Ascending aorta (tissue), 2 donors: ENCODE measurements around the gene PXK. TPM values are rescaled to one million over a fixed set of nuclear protein-coding genes. Genes with fewer than 3 reads are reported as not detected.

Experiments used
- DNase-seq, 2 donors: peaks; one replicate each; pipeline ENCODE4 v3.0.0-alpha.2; 2019; ENCODE audit warnings: low spot score in 2 of 2
- H3K27ac ChIP-seq, 2 donors: fragments of 200-600 bp; sonication (generic); one replicate each; pipeline ENCODE4 v1.5.1; 2016 to 2017; ENCODE audit warnings: mild to moderate bottlenecking in 1 of 2
- H3K27me3 ChIP-seq: fragments of 200-600 bp; sonication (generic); one replicate; pipeline ENCODE4 v1.5.1; 2017
- H3K36me3 ChIP-seq, 2 donors: fragments of 200-600 bp; sonication (generic); one replicate each; pipeline ENCODE4 v1.5.1; 2016
- H3K4me1 ChIP-seq, 2 donors: fragments of 200-600 bp; sonication (generic); one replicate each; pipeline ENCODE4 v1.5.1; 2016 to 2017; ENCODE audit warnings: mild to moderate bottlenecking in 1 of 2
- H3K4me3 ChIP-seq, 2 donors: fragments of 200-600 bp; sonication (generic); one replicate each; pipeline ENCODE4 v1.5.1; 2016 to 2017; ENCODE audit warnings: mild to moderate bottlenecking in 1 of 2
- H3K9me3 ChIP-seq, 2 donors: fragments of 200-600 bp; sonication (generic); one replicate each; pipeline ENCODE4 v1.5.1; 2016
- intact Hi-C: fragments of 100-400 bp; cut with DNase I; formaldehyde crosslinking; loops from one replicate; pipeline ENCODE4 v1.15.1; 2023
- total RNA-seq: library from RNA; depleted of rRNA; stranded (reverse); fragments of >200 nt; gene quantifications from one replicate; pipeline ENCODE4 v1.1.0, GENCODE V29; 2016
- TF ChIP-seq, protein P1 (sequence below), 3 experiments: fragments of 200-600 bp in 2 of 3; fragments of 450-650 bp in 1 of 3; sonication (generic) in 2 of 3; IDR thresholded peaks; one replicate each; pipeline ENCODE4 v1.5.1; 2016 to 2019; ENCODE audit warnings: antibody characterized with exemption in 3 of 3, mild to moderate bottlenecking in 1 of 3, moderate library complexity in 1 of 3

PXK gene
- total RNA-seq, 1 donor from 2014 or later: 14.8 TPM

DNA sequence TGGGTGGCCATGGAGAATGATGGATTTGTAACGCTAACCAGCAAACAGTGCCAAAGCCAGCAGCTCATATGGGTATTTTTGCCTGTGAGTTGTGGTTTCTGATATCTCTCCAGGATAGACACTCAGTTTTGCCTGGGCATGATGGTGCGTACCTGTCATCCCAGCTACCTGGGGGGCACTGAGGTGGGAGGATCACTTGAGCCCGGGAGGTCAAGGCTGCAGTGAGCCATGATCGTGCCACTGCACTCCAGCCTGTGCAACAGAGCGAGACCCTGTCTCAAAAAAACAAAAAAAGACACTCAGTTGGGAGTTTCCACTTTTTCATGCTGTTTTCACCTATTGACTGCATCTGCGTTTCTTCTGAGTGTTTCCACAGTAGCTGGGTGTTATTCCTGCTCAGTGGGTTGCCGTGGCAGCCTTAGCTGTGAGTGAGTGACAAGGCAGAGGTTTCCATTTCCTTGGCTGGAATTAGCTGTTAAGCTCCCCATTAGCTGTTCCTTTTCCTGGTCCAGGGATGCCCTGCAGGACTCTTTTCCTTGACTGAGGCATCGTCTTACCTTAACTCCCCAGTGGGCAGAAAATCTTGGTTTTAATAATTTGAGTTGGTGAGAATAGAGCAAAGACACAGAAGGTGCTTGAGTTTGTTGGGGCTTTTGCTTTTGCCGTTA, 40.9 kb upstream of the PXK start:
- H3K9me3 ChIP-seq: no peaks in the 10 kb centered on the region
- no peak overlapping the region for H3K4me3 ChIP-seq
- intact Hi-C loops: no loop called here
- H3K4me1 ChIP-seq: no peaks in the 10 kb centered on the region
- H3K36me3 ChIP-seq: peaks cover 0 to 15% of the 10 kb centered on the region in 2 donors
- no peak for DNase-seq
- TF ChIP-seq, protein P1, sequence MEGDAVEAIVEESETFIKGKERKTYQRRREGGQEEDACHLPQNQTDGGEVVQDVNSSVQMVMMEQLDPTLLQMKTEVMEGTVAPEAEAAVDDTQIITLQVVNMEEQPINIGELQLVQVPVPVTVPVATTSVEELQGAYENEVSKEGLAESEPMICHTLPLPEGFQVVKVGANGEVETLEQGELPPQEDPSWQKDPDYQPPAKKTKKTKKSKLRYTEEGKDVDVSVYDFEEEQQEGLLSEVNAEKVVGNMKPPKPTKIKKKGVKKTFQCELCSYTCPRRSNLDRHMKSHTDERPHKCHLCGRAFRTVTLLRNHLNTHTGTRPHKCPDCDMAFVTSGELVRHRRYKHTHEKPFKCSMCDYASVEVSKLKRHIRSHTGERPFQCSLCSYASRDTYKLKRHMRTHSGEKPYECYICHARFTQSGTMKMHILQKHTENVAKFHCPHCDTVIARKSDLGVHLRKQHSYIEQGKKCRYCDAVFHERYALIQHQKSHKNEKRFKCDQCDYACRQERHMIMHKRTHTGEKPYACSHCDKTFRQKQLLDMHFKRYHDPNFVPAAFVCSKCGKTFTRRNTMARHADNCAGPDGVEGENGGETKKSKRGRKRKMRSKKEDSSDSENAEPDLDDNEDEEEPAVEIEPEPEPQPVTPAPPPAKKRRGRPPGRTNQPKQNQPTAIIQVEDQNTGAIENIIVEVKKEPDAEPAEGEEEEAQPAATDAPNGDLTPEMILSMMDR (IDR thresholded peaks at IDR 0.05): no peak
- no peaks in the 10 kb centered on the region for H3K27me3 ChIP-seq
- H3K27ac ChIP-seq: no peak overlapping the region

DNA sequence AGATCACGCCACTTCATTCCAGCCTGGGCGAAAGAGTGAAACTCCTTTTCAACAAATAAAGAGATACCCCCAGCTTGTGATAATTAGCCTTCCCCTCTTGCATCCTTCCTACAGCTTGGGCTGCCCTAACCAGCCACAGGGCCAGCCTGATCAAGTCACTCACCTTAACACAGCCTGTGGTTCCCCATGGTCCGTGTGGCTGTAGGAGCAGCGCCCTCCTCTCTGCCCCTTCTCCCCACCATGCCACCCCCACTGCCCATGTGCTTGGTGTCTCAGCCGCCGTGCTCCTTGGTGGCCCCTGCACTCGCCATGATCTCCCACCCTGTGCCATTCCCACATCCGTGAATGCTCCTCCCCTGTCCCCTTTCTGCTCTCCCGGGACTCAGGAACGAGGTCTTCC, 39.8 kb upstream of the PXK start:
- TF ChIP-seq, protein P1 (IDR thresholded peaks at IDR 0.05): no peak
- Histone ChIP-seq H3K27me3 (no peaks in the 10 kb centered on the region), H3K4me1 (no peaks in the 10 kb centered on the region), H3K27ac (no peak overlapping the region), H3K36me3 (peaks cover 0 to 4% of the 10 kb centered on the region in 2 donors), H3K4me3 (no peak overlapping the region), H3K9me3 (no peaks in the 10 kb centered on the region)
- DNase-seq: no peak
- intact Hi-C loops: no loop called here

DNA sequence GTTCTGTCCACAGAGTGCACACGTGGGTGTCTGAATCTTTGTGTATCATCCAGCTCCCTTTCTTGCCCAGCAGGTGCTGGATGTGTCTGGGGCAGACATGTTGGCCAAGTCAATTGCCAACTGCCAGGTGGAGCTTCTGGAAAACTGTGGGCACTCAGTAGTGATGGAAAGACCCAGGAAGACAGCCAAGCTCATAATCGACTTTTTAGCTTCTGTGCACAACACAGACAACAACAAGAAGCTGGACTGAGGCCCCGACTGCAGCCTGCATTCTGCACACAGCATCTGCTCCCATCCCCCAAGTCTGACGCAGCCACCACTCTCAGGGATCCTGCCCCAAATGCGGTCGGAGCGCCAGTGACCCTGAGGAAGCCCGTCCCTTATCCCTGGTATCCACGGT, 39.2 kb upstream of the PXK start:
- H3K9me3 ChIP-seq: no peaks in the 10 kb centered on the region
- no peak for DNase-seq
- no peaks in the 10 kb centered on the region for H3K4me1 ChIP-seq
- no peaks in the 10 kb centered on the region for H3K36me3 ChIP-seq
- no peak overlapping the region for H3K4me3 ChIP-seq
- intact Hi-C loops: no loop called here
- H3K27ac ChIP-seq: no peak overlapping the region
- TF ChIP-seq, protein P1 (IDR thresholded peaks at IDR 0.05): no peak
- H3K27me3 ChIP-seq: no peaks in the 10 kb centered on the region

DNA sequence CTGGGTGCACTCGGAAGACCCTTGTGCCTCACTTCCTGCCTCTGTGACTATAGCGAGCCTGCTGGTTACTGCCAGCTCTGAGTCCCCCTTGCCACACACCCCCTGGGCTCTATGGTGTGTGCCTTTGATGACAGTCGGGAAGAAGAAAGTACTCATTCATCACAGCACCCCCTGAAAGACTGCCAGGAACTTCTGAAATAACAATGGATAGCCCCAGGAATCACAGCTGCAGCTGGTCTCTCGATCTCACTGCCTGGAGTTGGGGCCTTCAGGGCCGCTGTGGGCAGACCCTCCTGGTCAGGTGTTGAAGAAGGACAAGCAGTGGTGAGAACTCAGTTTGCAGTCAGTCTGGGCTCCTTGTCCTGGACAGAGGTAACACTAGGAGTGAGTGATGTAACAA, 36.4 kb upstream of the PXK start:
- TF ChIP-seq, protein P1 (IDR thresholded peaks at IDR 0.05): no peak
- intact Hi-C loops: no loop called here
- Histone ChIP-seq H3K27ac (no peak overlapping the region), H3K27me3 (no peaks in the 10 kb centered on the region), H3K9me3 (no peaks in the 10 kb centered on the region), H3K4me1 (no peaks in the 10 kb centered on the region), H3K4me3 (no peak overlapping the region), H3K36me3 (no peaks in the 10 kb centered on the region)
- no peak for DNase-seq

DNA sequence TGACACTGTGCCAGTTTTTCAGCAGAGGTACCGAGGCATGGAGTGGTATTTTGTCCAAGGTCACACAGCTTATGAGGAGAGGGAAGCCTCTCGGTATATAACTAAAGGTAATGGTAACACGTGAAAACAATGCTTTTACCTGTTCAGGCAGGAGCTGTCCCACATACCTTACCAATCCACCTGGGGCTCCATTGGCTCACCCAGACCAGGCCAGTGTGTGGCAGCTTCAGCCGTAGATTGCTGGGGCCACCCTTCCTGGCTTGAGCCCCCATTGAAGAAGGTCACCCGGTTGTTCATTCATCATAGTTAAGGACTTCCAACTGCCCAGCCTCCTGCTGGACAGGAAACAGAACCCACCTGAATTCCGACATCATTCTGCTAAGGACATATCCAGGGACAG, 35.8 kb upstream of the PXK start:
- TF ChIP-seq, protein P1 (IDR thresholded peaks at IDR 0.05): no peak
- H3K9me3 ChIP-seq: no peaks in the 10 kb centered on the region
- no peaks in the 10 kb centered on the region for H3K36me3 ChIP-seq
- no peak overlapping the region for H3K27ac ChIP-seq
- H3K4me1 ChIP-seq: no peaks in the 10 kb centered on the region
- no peak for DNase-seq
- no peak overlapping the region for H3K4me3 ChIP-seq
- intact Hi-C loops: no loop called here
- no peaks in the 10 kb centered on the region for H3K27me3 ChIP-seq

DNA sequence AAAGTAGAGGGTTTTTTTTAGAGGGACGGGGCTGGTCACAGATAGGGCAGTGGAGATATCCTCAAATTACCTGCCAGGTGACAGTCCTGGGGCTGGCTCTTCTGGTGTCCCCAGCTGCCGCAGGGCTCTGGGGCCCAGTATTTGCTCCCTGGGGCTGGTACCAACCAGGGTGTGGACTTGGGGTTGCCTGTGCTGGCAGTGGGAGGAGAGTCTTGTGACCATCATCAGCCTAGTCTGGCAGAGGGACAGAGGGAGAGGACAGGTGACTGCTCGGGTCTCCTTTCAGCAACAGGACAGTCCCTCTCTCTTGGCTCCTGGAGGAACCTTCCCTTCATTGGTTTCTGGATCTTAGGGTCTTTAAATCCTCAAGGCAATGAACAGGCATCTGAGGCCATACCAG, 34.5 kb upstream of the PXK start:
- Histone ChIP-seq H3K27me3 (no peaks in the 10 kb centered on the region), H3K27ac (no peak overlapping the region), H3K9me3 (no peaks in the 10 kb centered on the region), H3K36me3 (no peaks in the 10 kb centered on the region), H3K4me3 (no peak overlapping the region), H3K4me1 (no peaks in the 10 kb centered on the region)
- no peak for DNase-seq
- TF ChIP-seq, protein P1 (IDR thresholded peaks at IDR 0.05): no peak
- intact Hi-C loops: no loop called here
